HG02852 (cell line): ENCODE data around the gene TULP1.

Experiments used
- ATAC-seq: cut with Tn5 transposase; IDR thresholded peaks from one replicate; pipeline ENCODE4 v1.9.1; 2021; ENCODE audit warnings: mild to moderate bottlenecking, moderate library complexity; ENCODE audit not compliant: unreplicated experiment

TULP1 gene

GRCh38 chr6:35497571-35498421 is 14.9 kb downstream of the TULP1 start:
- ATAC-seq = no peak

GRCh38 chr6:35496841-35497570 is 15.7 kb downstream of the TULP1 start, which contains the start of gene TEAD3:
TSS of gene TEAD3 (minus strand) at chr6:35497079.
- peak; percentile 49 for ATAC-seq

GRCh38 chr6:35496036-35496840 is 16.5 kb downstream of the TULP1 start:
- ATAC-seq = no peak

DNA sequence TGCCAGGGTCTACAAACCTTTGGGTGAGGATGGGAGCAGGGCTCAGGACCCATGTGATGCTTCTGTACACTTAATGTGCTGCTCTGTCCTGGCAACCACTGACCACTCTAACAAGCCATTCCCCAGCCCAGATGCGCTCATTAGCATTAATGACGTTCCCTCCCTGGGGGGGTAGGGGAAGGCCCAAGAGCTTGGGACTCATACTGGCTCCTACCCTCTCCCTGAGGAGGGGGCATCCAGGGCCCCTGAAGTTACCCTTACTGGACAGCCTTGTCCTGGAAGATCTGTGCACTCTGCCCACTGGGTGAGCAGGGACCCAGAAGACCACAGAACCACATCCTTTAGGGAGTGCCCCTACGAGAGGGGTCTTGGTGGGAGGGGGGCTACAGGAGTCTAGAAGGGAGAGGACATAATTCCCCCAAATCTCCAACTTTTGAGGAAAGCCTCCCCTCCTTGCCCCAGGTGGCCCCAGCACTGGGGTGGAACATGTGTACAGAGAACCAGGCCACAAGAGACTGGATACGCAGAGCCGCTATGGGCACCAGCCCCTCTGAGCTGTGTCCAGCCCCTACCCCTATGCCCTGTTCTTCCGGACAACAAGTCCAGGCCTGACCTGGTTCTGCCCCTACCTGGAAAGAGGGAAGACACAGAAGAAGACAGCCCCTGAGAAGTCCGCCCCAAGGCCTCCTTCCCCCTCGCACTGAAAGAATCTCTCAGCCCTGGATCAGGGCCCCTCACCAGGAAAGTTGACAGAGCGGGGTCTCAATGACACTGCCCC is 17.2 kb downstream of the TULP1 start:
- ATAC-seq = no peak

DNA sequence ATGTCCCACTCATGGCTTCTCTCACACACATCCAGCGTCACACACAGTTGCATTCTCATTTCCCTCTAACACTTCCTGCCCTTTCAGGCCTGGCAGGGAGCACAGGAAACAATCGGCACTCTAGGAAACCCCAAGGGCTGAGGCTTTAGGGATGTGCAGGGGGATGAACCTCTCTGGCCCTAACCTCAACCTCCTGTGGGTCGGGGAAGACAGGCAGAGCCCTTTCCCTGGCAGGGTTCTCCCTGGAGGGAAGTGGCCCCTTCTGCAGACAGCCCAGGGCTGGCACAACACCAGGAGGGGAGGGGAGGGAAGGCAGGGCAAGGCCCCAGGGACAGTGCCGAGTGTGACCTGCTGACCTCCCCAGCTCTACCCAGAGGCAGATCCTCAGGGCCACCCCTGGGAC is 18.5 kb downstream of the TULP1 start:
- no peak for ATAC-seq

DNA sequence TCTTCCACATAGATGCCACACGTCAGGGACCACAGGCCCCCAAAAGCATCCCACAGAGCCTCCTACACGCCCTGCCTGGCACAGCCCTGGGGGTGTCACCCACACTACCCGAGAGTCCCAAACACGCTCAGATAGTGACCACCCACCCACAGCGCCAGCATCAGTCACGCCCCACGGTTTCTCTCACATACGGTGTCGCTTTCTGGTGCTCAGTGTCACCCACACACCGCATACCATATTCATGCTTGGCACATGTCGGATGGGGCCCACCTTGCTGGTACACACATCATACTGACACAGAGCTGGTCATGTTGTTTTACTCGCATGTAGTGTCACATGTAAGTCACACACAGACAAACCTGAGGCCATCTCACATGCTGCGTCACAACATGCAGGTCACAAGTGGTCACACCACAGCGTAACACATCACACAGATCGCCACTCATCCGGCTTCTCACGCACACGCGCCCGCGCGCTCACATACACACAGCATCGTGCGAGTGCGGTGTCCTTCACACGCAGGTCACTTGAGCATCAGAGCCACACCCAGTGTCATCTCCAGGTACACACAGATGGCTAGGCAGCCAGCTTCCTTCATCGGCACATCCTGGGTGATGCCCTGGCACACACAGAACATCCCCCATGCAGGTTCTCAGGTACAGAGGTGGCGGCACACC is 19.3 kb downstream of the TULP1 start:
- ATAC-seq = no peak

DNA sequence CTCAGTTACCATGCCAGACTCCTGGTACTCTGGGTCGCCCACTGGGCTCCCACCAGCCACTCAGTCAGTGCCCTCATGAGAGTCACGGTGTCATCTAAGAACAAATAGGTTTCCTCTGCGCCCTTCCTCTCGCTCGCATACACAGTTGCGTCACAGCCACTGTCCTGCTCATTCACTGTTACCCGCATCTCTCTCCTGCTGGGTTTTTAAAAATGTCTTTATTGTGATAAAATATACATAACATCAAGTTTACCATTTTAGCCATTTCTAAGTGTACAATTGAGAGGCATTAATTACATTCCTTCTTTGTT is 19.8 kb downstream of the TULP1 start:
- no peak for ATAC-seq

GRCh38 chr6:35492258-35492973 is 20.3 kb downstream of the TULP1 start:
- ATAC-seq = no peak

GRCh38 chr6:35491558-35492257 is 21.0 kb downstream of the TULP1 start:
- no peak for ATAC-seq

- no peak for ATAC-seq
Measured at GRCh38 chr6:35490821-35491557, 21.7 kb downstream of the TULP1 start.

DNA sequence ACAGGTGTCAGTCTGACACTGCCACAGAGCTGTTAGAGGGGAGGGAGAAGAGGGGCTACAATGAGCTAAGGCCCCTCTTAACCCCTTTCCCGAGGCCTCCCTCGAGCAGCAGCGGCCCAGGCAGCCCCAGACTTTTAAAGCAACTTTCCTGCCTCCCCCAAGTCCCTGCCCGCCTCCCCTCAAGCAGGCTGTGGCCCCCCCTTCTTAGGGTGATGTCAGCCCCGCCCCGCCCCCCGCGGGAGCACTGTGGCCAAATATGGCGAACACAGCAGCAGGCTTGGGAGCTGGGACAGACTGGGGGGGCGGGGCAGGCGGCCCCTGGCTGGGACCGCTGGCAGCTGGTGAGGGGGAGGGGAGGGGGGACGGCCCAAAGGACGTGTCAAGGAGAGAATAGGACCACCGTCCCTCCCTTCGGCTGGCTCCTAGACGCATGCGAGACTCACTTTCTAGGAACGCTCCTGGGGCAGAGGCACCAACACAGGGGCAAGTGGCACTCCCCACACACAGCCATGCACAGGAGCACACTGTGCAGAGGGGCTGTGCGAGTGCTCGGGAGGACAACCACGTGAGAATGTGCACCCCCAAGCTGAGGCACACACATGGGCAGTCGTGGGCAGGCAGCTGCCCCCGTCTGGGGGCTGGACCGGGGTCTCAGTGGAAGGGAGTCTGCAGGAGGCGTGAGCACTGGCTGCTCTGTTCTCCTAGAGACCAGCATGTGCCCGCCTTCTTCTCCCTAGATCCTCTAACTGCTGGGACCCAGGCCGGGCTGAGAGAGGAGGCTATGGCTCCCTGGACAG is 22.5 kb downstream of the TULP1 start:
- ATAC-seq = no peak

DNA sequence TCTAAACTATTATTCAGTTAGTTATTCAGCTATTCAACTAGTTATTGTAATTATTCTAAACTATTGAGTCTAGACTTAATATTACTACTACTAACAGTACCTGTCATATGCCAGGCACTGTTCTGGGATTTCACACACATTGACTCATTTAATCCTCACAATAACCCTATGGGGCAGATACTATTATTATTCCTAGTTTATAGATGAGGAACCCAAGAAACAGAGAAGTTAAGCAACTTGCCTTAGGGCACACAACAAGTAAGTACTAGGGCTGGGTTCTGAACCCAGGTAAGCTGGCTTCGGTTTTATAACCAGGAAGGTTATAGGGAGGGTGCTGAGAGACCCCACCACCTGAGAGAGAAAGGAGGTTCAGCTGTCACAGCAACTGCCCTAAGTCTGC is 23.6 kb downstream of the TULP1 start:
- ATAC-seq = no peak

DNA sequence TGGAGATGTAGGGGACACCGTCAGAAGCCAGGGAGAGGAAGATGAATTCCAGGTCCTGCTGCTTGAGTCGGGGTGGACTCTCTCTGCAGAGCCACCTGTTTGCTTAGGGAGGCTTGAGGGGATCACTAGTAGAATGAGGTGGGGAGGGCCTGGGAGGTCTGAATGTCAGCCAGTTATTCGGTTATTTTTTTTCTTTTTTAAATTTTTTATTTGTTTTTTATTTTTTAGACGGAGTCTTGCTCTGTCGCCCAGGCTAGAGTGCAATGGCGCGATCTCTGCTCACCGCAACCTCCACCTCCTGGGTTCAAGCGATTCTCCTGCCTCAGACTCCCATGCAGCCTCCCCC is 24.2 kb downstream of the TULP1 start:
- ATAC-seq = no peak

DNA sequence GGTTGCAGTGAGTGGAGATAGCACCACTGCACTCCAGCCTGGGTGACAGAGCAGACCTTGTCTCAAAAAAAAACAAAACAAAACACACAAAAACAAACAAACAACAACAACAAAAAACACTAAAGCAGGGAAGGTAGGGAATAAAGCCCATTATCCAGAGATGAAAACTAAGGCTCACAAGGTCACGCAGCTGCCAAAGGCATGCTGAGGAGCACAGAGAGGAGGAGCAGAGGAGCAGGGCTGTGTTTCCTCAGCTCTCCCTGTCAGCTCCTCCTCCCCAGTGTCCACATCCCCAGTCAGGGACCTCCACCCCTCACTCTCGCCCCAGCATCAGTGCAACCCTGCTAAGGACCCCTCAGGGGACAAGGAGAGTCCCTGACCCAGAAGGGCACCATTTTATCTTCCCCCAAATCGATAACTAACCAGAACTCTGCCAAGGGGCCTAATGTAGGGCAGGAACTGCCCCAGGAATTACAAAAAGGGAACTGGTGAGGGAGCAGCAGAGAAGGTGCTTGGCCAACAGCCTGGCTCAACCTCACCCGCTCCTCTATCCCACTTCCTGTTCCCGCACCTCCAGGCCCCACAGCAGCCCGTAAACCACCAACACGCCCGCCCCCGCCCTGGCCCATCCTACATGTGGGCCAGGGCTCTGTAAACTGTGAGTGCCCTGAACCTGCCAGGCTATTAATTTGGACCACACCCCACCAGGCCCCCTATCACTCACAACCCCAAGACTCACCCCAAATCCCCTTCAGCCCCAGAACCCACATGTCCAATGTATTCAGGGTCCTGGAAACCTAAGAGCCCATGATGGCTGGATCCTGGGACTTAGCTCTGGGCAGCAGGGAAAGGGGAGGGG is 24.8 kb downstream of the TULP1 start:
- ATAC-seq = no peak

DNA sequence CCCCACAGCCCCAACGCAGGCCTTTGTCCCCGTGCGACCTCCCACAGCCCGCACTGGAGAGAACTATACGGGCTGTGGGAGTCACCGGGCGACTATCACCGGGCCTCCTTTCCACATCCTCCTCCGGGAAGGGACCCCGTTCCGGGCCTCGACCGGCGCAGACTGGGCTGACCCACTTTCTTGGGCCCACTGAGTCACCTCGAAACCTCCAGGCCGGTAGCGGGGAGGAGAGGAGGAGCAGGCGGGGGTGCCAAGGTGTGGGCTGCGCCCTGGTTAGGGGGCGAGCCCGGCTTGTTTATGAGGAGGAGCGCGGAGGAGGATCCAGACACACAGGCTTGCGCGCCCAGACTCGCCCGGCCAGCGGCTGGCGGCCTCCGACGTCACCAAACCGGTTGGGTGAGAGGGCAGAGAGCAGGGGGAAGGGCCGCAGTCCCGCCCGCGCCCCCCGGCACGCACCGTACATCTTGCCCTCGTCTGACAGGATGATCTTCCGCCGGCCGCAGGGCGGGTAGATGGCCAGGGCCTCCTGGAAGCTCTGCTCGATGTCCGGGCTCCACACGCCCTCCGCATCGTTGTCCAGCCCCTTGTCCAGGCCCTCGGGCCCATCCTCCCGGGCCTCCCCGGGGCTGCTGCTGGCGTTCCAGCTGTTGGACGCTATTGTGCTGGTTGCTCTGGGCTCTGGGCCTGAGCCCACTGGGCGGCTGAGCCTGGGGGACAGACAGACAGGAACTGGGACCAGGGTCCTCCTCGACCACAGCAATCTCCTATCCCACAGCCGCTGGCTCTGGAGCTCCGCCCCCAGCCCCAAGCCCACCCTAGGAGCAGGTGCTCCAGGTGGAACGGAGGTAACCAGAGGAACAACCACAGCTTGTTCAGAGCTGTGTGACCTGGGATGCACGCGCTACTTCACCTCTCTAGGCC is 26.4 kb downstream of the TULP1 start:
- ATAC-seq = no peak
